ENCODE data around the gene FAM20C. TPM values are rescaled to one million over a fixed set of nuclear protein-coding genes. Genes with fewer than 3 reads are reported as not detected.

FAM20C gene
- total RNA-seq, 3 donors from 2014 or later (not counting 1 experiment from before 2014, with no cell fraction given): 1.2 to 8.6 (median 3.9) TPM

DNA sequence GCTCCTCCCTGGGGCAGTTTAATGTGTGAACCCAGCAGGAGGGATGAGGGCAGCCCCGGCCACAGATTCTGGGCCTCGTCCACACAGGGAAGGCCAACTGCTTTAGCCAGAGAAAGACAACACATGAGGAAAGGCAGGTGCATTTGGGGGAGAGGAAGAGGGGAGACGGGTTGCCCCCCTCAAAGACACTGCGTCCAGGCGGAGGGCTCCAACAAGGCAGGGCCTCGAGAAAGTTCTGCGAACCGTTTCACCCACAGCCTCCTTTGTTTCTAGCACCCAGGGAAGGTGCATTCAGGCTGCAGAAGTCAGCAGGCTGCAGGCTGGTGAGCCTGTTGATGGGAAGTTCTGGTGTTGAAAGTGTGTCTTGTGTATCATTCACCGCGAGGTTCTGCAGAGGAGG, 107.7 kb downstream of the FAM20C start:
- Histone ChIP-seq H3K27me3 (ENCODE audit: control insufficient read depth, insufficient read depth, low read length) (no peaks in the 10 kb centered on the region), H3K4me3 (ENCODE audit: low read length) (no peak overlapping the region), H3K4me1 (ENCODE audit: control insufficient read depth, insufficient read depth, low read length) (no peaks in the 10 kb centered on the region), H3K9me3 (ENCODE audit: control insufficient read depth, insufficient read depth, low read length) (no peaks in the 10 kb centered on the region), H3K27ac (ENCODE audit: low read length) (no peak overlapping the region), H3K36me3 (ENCODE audit: control insufficient read depth, insufficient read depth, low read length) (no peaks in the 10 kb centered on the region)
- WGBS (ENCODE audit: insufficient coverage): 88% methylated on average over 8 of the region's 10 CpGs
- H3K36me3 Mint-ChIP-seq: no peaks in the 10 kb centered on the region
- no peaks in the 10 kb centered on the region for H3K9me3 Mint-ChIP-seq
- no peaks in the 10 kb centered on the region for H3K27me3 Mint-ChIP-seq (ENCODE audit: low read depth in 2 of 2)
- TF ChIP-seq, protein P1, sequence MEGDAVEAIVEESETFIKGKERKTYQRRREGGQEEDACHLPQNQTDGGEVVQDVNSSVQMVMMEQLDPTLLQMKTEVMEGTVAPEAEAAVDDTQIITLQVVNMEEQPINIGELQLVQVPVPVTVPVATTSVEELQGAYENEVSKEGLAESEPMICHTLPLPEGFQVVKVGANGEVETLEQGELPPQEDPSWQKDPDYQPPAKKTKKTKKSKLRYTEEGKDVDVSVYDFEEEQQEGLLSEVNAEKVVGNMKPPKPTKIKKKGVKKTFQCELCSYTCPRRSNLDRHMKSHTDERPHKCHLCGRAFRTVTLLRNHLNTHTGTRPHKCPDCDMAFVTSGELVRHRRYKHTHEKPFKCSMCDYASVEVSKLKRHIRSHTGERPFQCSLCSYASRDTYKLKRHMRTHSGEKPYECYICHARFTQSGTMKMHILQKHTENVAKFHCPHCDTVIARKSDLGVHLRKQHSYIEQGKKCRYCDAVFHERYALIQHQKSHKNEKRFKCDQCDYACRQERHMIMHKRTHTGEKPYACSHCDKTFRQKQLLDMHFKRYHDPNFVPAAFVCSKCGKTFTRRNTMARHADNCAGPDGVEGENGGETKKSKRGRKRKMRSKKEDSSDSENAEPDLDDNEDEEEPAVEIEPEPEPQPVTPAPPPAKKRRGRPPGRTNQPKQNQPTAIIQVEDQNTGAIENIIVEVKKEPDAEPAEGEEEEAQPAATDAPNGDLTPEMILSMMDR (IDR thresholded peaks at IDR 0.05): no peak
- H3K27ac Mint-ChIP-seq: no peak overlapping the region
- no peak for DNase-seq
- no peaks in the 10 kb centered on the region for H3K4me1 Mint-ChIP-seq
- H3K4me3 Mint-ChIP-seq: no peak overlapping the region
- intact Hi-C loops (cut with micrococcal nuclease): no loop called here
- ATAC-seq: no peak

DNA sequence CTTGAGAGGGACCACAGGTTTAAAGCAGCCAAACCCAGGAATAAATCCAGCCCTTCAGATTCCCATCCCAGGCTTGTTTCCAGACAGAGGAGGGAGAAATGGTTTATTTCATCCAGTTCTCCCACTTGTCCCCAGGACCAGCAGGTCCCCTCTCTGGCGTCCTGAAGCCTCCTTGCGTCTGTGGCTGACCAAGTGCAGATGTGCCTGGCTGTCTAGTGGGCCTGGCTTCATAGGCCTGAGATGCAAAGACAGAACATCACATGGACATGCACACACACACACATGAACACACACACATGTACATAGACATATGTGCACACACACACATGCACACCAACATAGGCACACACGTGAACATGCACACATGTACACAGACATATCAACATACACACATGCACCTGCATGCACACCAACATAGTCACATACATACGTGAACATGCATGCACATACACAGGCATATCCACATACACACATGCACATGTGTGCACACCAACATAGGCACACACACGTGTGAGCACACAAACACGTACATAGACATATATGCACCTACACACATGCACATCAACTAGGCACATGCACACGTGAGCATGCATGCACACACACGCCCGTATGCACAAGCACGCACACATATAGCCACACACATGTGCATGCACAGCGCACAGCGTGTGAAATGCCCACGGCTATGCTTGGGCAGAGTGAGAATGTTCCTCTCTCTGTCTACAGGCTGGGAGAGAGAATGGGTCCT, 108.3 kb downstream of the FAM20C start:
- Histone ChIP-seq H3K27me3 (ENCODE audit: control insufficient read depth, insufficient read depth, low read length) (no peaks in the 10 kb centered on the region), H3K4me3 (ENCODE audit: low read length) (no peak overlapping the region), H3K4me1 (ENCODE audit: control insufficient read depth, insufficient read depth, low read length) (no peaks in the 10 kb centered on the region), H3K36me3 (ENCODE audit: control insufficient read depth, insufficient read depth, low read length) (no peaks in the 10 kb centered on the region), H3K9me3 (ENCODE audit: control insufficient read depth, insufficient read depth, low read length) (no peaks in the 10 kb centered on the region), H3K27ac (ENCODE audit: low read length) (no peak overlapping the region)
- no peaks in the 10 kb centered on the region for H3K4me1 Mint-ChIP-seq
- H3K4me3 Mint-ChIP-seq: no peak overlapping the region
- no peaks in the 10 kb centered on the region for H3K9me3 Mint-ChIP-seq
- no peak for ATAC-seq
- intact Hi-C loops (cut with micrococcal nuclease): no loop called here
- WGBS (ENCODE audit: insufficient coverage): 90% methylated on average over 13 of the region's 13 CpGs
- no peak overlapping the region for H3K27ac Mint-ChIP-seq
- TF ChIP-seq, protein P1 (IDR thresholded peaks at IDR 0.05): no peak
- H3K27me3 Mint-ChIP-seq (ENCODE audit: low read depth in 2 of 2): no peaks in the 10 kb centered on the region
- H3K36me3 Mint-ChIP-seq: no peaks in the 10 kb centered on the region
- DNase-seq: no peak

DNA sequence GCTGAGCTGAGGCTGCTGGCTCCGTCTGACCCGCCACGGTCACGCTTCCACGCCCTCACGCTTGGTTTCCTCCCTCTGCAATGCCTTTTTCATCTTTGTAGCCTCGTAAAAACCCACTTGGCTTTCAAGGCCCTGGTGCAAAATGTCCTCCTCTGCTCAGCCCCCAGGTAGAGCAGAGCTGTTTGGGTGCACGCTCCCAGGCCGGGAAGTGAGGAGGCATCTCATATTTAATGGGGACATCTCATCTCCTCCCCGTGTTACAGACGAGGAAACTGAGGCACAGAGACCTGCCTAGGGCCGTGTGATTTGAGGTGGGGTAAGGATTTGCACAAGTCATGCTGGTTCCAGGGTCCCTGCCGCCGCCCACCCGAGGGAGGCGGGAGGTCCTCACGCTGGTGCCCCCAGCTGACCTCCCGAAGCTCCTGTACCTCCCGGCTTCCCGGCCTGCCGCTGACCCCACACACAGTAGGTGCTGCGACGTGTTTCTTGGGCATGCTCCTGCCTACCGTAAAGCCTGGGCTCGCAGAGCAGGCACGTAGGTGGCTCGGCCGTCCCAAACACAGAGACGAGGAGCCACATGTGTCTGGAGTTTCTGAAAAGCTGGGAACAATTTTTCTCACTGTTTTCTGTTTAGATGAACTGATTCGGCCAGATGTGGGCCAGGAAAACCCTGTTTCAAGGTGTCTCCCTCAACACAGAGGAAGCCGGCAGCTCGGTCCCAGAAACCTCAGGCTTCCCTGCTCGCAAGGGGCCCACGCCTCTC, 109.1 kb downstream of the FAM20C start:
- no peaks in the 10 kb centered on the region for H3K4me1 Mint-ChIP-seq
- Histone ChIP-seq H3K4me1 (ENCODE audit: control insufficient read depth, insufficient read depth, low read length) (no peaks in the 10 kb centered on the region), H3K9me3 (ENCODE audit: control insufficient read depth, insufficient read depth, low read length) (no peaks in the 10 kb centered on the region), H3K4me3 (ENCODE audit: low read length) (no peak overlapping the region), H3K27me3 (ENCODE audit: control insufficient read depth, insufficient read depth, low read length) (no peaks in the 10 kb centered on the region), H3K36me3 (ENCODE audit: control insufficient read depth, insufficient read depth, low read length) (no peaks in the 10 kb centered on the region), H3K27ac (ENCODE audit: low read length) (no peak overlapping the region)
- no peak for ATAC-seq
- TF ChIP-seq, protein P1 (IDR thresholded peaks at IDR 0.05): no peak
- H3K36me3 Mint-ChIP-seq: no peaks in the 10 kb centered on the region
- no peaks in the 10 kb centered on the region for H3K9me3 Mint-ChIP-seq
- intact Hi-C loops (cut with micrococcal nuclease): no loop called here
- no peak for DNase-seq
- no peaks in the 10 kb centered on the region for H3K27me3 Mint-ChIP-seq (ENCODE audit: low read depth in 2 of 2)
- 85% methylated on average over 34 of the region's 34 CpGs for WGBS (ENCODE audit: insufficient coverage)
- no peak overlapping the region for H3K27ac Mint-ChIP-seq
- no peak overlapping the region for H3K4me3 Mint-ChIP-seq

Data from natural killer cell (primary cell).